Parathyroid adenoma (tissue), 2 donors: ENCODE data around the gene PCNX2.

Source experiments
- H2AFZ ChIP-seq: fragments of 300-600 bp; sonication (generic); one replicate; pipeline ENCODE4 v1.7.0; 2017; ENCODE audit warnings: antibody characterized with exemption, mild to moderate bottlenecking
- H3K27ac ChIP-seq: fragments of 300-600 bp; sonication (generic); one replicate; pipeline ENCODE4 v1.7.0; 2017
- H3K27me3 ChIP-seq: fragments of 300-600 bp; sonication (generic); one replicate; pipeline ENCODE4 v1.7.0; 2017; ENCODE audit warnings: low read length; ENCODE audit not compliant: control insufficient read depth, insufficient read depth
- H3K36me3 ChIP-seq: fragments of 300-600 bp; sonication (generic); one replicate; pipeline ENCODE4 v1.7.0; 2017; ENCODE audit warnings: low read length; ENCODE audit not compliant: control insufficient read depth, insufficient read depth
- H3K4me1 ChIP-seq: fragments of 300-600 bp; sonication (generic); one replicate; pipeline ENCODE4 v1.7.0; 2017; ENCODE audit warnings: control low read depth
- H3K4me2 ChIP-seq: fragments of 300-600 bp; sonication (generic); one replicate; pipeline ENCODE4 v1.7.0; 2017; ENCODE audit warnings: low read length
- H3K4me3 ChIP-seq: fragments of 300-600 bp; sonication (generic); one replicate; pipeline ENCODE4 v1.7.0; 2017; ENCODE audit warnings: low read depth, low read length
- H3K79me2 ChIP-seq: fragments of 300-600 bp; sonication (generic); one replicate; pipeline ENCODE4 v1.7.0; 2017; ENCODE audit warnings: control low read depth
- H3K9ac ChIP-seq: fragments of 300-600 bp; sonication (generic); one replicate; pipeline ENCODE4 v1.7.0; 2017; ENCODE audit warnings: mild to moderate bottlenecking
- H3K9me3 ChIP-seq: fragments of 300-600 bp; sonication (generic); one replicate; pipeline ENCODE4 v1.7.0; 2017; ENCODE audit warnings: low read length; ENCODE audit not compliant: control insufficient read depth
- TF ChIP-seq, protein P1 (sequence below): fragments of 300-600 bp; sonication (generic); IDR thresholded peaks from one replicate; pipeline ENCODE4 v1.7.0; 2017; ENCODE audit warnings: antibody characterized with exemption, mild to moderate bottlenecking
- donor health status: primary hyperparathyroidism.

The PCNX2 gene

DNA sequence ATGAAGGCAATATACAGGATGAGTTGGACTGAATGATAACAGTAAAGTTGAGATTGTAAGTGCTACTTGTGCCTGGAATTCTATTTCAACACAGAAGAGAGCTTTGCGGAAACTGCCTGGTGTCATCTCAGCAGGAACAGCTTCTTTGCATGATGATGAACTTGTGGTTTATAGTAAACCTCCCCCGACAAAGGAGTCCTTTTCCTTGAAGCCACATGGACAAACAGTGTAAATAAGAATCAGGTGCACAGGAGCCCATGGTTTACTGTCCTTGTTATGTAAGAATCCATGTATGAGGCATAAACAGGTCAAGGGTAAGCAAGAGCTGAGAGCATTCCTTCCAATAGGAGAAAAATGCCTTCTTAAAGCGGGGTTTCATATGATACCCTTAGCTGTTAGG is 66.2 kb downstream of the PCNX2 start:
- no peak overlapping the region for H3K9ac ChIP-seq
- no peak overlapping the region for H3K4me2 ChIP-seq
- H3K9me3 ChIP-seq, result no peaks in the 10 kb centered on the region
- TF ChIP-seq, protein P1, sequence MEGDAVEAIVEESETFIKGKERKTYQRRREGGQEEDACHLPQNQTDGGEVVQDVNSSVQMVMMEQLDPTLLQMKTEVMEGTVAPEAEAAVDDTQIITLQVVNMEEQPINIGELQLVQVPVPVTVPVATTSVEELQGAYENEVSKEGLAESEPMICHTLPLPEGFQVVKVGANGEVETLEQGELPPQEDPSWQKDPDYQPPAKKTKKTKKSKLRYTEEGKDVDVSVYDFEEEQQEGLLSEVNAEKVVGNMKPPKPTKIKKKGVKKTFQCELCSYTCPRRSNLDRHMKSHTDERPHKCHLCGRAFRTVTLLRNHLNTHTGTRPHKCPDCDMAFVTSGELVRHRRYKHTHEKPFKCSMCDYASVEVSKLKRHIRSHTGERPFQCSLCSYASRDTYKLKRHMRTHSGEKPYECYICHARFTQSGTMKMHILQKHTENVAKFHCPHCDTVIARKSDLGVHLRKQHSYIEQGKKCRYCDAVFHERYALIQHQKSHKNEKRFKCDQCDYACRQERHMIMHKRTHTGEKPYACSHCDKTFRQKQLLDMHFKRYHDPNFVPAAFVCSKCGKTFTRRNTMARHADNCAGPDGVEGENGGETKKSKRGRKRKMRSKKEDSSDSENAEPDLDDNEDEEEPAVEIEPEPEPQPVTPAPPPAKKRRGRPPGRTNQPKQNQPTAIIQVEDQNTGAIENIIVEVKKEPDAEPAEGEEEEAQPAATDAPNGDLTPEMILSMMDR, result no peak
- no peak overlapping the region for H3K4me3 ChIP-seq
- H2AFZ ChIP-seq, result no peak overlapping the region
- H3K79me2 ChIP-seq, result no peaks in the 10 kb centered on the region
- no peaks in the 10 kb centered on the region for H3K4me1 ChIP-seq
- no peak overlapping the region for H3K27ac ChIP-seq
- no peaks in the 10 kb centered on the region for H3K36me3 ChIP-seq
- H3K27me3 ChIP-seq, result no peaks in the 10 kb centered on the region

- TF ChIP-seq, protein P1, result no peak
- Histone ChIP-seq H3K27ac (no peak overlapping the region), H3K79me2 (no peaks in the 10 kb centered on the region), H3K36me3 (no peaks in the 10 kb centered on the region), H3K4me3 (no peak overlapping the region), H3K9ac (no peak overlapping the region), H2AFZ (no peak overlapping the region), H3K27me3 (no peaks in the 10 kb centered on the region), H3K4me2 (no peak overlapping the region), H3K9me3 (no peaks in the 10 kb centered on the region), H3K4me1 (no peaks in the 10 kb centered on the region)
Measured at GRCh38 chr1:233227930-233228465, 67.5 kb downstream of the PCNX2 start.

- no peaks in the 10 kb centered on the region for H3K36me3 ChIP-seq
- H3K4me3 ChIP-seq, result no peak overlapping the region
- H3K4me2 ChIP-seq, result no peak overlapping the region
- H2AFZ ChIP-seq, result no peak overlapping the region
- no peak overlapping the region for H3K9ac ChIP-seq
- H3K79me2 ChIP-seq, result no peaks in the 10 kb centered on the region
- H3K9me3 ChIP-seq, result no peaks in the 10 kb centered on the region
- no peaks in the 10 kb centered on the region for H3K4me1 ChIP-seq
- no peak overlapping the region for H3K27ac ChIP-seq
- H3K27me3 ChIP-seq, result no peaks in the 10 kb centered on the region
- TF ChIP-seq, protein P1, result no peak
Measured at GRCh38 chr1:233224311-233224710, 71.2 kb downstream of the PCNX2 start.

DNA sequence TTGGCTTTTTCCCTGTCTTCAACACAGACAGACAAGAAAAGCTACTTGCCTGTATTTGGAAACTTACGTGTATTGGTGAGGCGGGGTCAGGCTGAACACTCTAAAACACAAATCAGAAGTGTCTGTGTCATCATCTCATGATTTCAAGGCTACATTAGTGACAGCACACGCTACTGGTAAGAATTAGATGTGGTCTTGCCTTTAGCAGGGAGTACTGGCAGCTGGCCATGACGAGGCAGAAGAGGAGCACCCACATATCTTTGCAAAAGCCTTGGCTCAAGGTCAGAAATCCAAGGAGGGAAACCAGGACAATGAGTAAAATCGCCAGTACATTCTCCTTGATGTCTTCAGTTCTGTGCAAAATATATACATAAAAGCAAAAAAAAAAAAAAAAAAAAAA is 77.7 kb downstream of the PCNX2 start:
- Histone ChIP-seq H3K79me2 (no peaks in the 10 kb centered on the region), H3K9ac (no peak overlapping the region)
- TF ChIP-seq, protein P1, result no peak

DNA sequence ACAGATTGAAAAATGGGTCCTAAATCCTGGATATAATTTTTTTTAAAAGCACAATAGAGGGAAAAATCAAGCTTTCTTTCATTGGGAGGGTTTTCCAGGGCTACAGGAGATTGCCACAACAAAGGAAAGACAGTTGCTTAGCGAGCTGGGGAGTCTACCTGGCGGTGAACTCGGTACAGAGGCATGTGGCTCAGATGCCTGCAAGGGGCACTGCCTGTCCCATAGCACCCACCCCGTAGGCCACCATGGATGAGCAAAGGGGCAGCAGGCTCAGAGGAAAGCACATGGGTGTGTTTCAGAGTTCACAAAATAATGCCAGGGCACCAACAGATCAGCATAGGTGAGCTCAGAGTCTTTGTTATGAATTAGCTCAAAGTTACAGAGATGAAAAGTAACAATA is 79.5 kb downstream of the PCNX2 start:
- Histone ChIP-seq H3K36me3 (no peaks in the 10 kb centered on the region), H2AFZ (no peak overlapping the region), H3K4me3 (no peak overlapping the region), H3K27ac (no peak overlapping the region), H3K27me3 (no peaks in the 10 kb centered on the region), H3K9me3 (no peaks in the 10 kb centered on the region), H3K79me2 (no peaks in the 10 kb centered on the region), H3K9ac (no peak overlapping the region), H3K4me1 (no peaks in the 10 kb centered on the region), H3K4me2 (no peak overlapping the region)
- TF ChIP-seq, protein P1, result no peak

More for the DNA sequence above, 77.7 kb downstream of the PCNX2 start:
- H3K27ac ChIP-seq, result no peak overlapping the region
- H3K4me1 ChIP-seq, result no peaks in the 10 kb centered on the region
- H3K36me3 ChIP-seq, result no peaks in the 10 kb centered on the region
- no peak overlapping the region for H2AFZ ChIP-seq
- no peaks in the 10 kb centered on the region for H3K27me3 ChIP-seq
- H3K9me3 ChIP-seq, result no peaks in the 10 kb centered on the region
- no peak overlapping the region for H3K4me3 ChIP-seq
- no peak overlapping the region for H3K4me2 ChIP-seq
